HepG2 (cell line): Measurements from ENCODE around the gene LEFTY2. TPM values are rescaled to one million over a fixed set of nuclear protein-coding genes. Genes with fewer than 3 reads are reported as not detected.
A peak's percentile ranks its signal among the peaks of the same experiment; 100 is the strongest.

Experiments used
- ATAC-seq: fragments of 200-7000 bp; cut with Tn5 transposase; 3 replicates; pipeline ENCODE4 v1.9.1; 2020; ENCODE audit warnings: mild to moderate bottlenecking, moderate library complexity
- BruUV-seq: library from RNA; stranded (reverse); fragments of 400-500 nt; replicated peaks from 2 replicates; lab custom pipeline; 2021; lab: Mats Ljungman, UMichigan
- CTCF ChIA-PET: fragments of 300-600 bp; formaldehyde crosslinking; extraction: SDS; loops from one replicate; lab custom pipeline; 2021; ENCODE audit warnings: low total read pairs, inconsistent platforms, low intra/inter-chr PET ratio; lab: Yijun Ruan, JAX
- POLR2A ChIA-PET: fragments of 350-600 bp; sonication (Branson Sonifier 250); formaldehyde crosslinking; loops from one replicate; lab custom pipeline; 2020; ENCODE audit warnings: antibody characterized with exemption, inconsistent platforms; lab: Yijun Ruan, JAX
- DNase-seq: peaks from one replicate; pipeline ENCODE4 v3.0.0-alpha.2; 2015; ENCODE audit warnings: low spot score
- FAIRE-seq: peaks from 3 replicates; lab custom pipeline; 2011; peaks lifted over from hg19 to GRCh38; lab: Jason Lieb, UNC
- H2AFZ ChIP-seq: one replicate; pipeline ENCODE4 v1.6.1; 2011; ENCODE audit warnings: low read length, inconsistent platforms
- H3K27ac ChIP-seq: fragments of 300-600 bp; 3 replicates; pipeline ENCODE4 v1.8.0; 2011; ENCODE audit warnings: mixed run types, mild to moderate bottlenecking, mixed read lengths, low read length, inconsistent platforms; ENCODE audit not compliant: insufficient read depth; ENCODE audit errors: extremely low read length
- H3K27me3 ChIP-seq, 2 experiments: fragments of 200-600 bp in 1 of 2; 2 replicates in 1 of 2; 3 replicates in 1 of 2; pipeline versions ENCODE4 v1.6.0 to v1.8.0; 2011; ENCODE audit warnings: low read length in 2 of 2, mild to moderate bottlenecking in 2 of 2, moderate library complexity in 2 of 2, inconsistent platforms in 1 of 2; ENCODE audit not compliant: insufficient read depth in 2 of 2, control insufficient read depth in 1 of 2
- H3K36me3 ChIP-seq, 2 experiments: fragments of 200-600 bp in 1 of 2; replicated peaks in 1 of 2; 2 replicates in 1 of 2; 3 replicates in 1 of 2; pipeline versions ENCODE4 v1.5.1 to v1.8.0; 2011; ENCODE audit warnings: low read length in 2 of 2, inconsistent platforms in 1 of 2; ENCODE audit not compliant: insufficient read depth in 2 of 2, control insufficient read depth in 1 of 2
- H3K4me1 ChIP-seq: 2 replicates; pipeline ENCODE4 v1.5.1; 2012; ENCODE audit warnings: low read length, inconsistent platforms; ENCODE audit not compliant: insufficient read depth
- H3K4me2 ChIP-seq: 2 replicates; pipeline ENCODE4 v1.6.0; 2011; ENCODE audit warnings: low read depth, low read length, inconsistent platforms
- H3K4me3 ChIP-seq, 3 experiments: fragments of 200-600 bp in 1 of 3; sonication (generic), shearing (Covaris generic) in 1 of 3; replicated peaks in 1 of 3; 2 replicates each; pipeline ENCODE4 v1.5.1; 2011 to 2016; ENCODE audit warnings: low read length in 3 of 3, inconsistent platforms in 2 of 3, low read depth in 2 of 3, mild to moderate bottlenecking in 2 of 3, control low read depth in 1 of 3, mixed read lengths in 1 of 3; ENCODE audit not compliant: insufficient read depth in 1 of 3
- H3K79me2 ChIP-seq: one replicate; pipeline ENCODE4 v1.6.1; 2011; ENCODE audit warnings: low read length, inconsistent platforms; ENCODE audit not compliant: insufficient read depth
- H3K9ac ChIP-seq: 2 replicates; pipeline ENCODE4 v1.6.0; 2011; ENCODE audit warnings: mild to moderate bottlenecking, low read depth, low read length, inconsistent platforms; ENCODE audit not compliant: insufficient read depth
- H3K9me3 ChIP-seq: 2 replicates; pipeline ENCODE4 v1.5.1; 2012; ENCODE audit warnings: mild to moderate bottlenecking, low read length
- H4K20me1 ChIP-seq: 2 replicates; pipeline ENCODE4 v1.6.0; 2011; ENCODE audit warnings: inconsistent platforms, mild to moderate bottlenecking, low read length, moderate library complexity; ENCODE audit not compliant: insufficient read depth
- HOXA3 ChIP-seq: sonication (generic); formaldehyde crosslinking; IDR thresholded peaks from 2 replicates; pipeline ENCODE4 v1.5.0; 2020; ENCODE audit warnings: missing genetic modification reagents
- IRX3 ChIP-seq: sonication (generic); formaldehyde crosslinking; IDR thresholded peaks from 2 replicates; pipeline ENCODE4 v1.8.1; 2023; ENCODE audit warnings: mild to moderate bottlenecking, low read depth, missing genetic modification reagents, borderline replicate concordance
- KDM4B ChIP-seq: sonication (generic); formaldehyde crosslinking; IDR thresholded peaks from 2 replicates; pipeline ENCODE4 v1.4.0; 2020; ENCODE audit warnings: missing genetic modification reagents
- PCBP1 ChIP-seq: fragments of 200-400 bp; formaldehyde crosslinking; IDR thresholded peaks from 2 replicates; pipeline ENCODE4 v1.6.1; 2017; ENCODE audit warnings: mild to moderate bottlenecking, low read depth, low read length, borderline replicate concordance
- SMYD3 ChIP-seq: sonication (generic); formaldehyde crosslinking; IDR thresholded peaks from 2 replicates; pipeline ENCODE4 v1.8.1; 2023; ENCODE audit warnings: mild to moderate bottlenecking, missing genetic modification reagents
- SP140L ChIP-seq: sonication (generic); formaldehyde crosslinking; IDR thresholded peaks from 2 replicates; pipeline ENCODE4 v1.4.0; 2020; ENCODE audit warnings: missing genetic modification reagents, borderline replicate concordance
- TCF12 ChIP-seq, 2 experiments: fragments of 450-650 bp in 1 of 2; sonication (generic) in 1 of 2; formaldehyde crosslinking in 1 of 2; IDR thresholded peaks; 2 replicates each; pipeline versions ENCODE4 v1.6.1 to v1.8.0; 2017 to 2022; ENCODE audit warnings: antibody characterized with exemption in 1 of 2, mild to moderate bottlenecking in 1 of 2, missing genetic modification reagents in 1 of 2, moderate library complexity in 1 of 2
- ZBTB33 ChIP-seq: sonication (generic); formaldehyde crosslinking; IDR thresholded peaks from 2 replicates; pipeline ENCODE4 v1.4.0; 2020; ENCODE audit warnings: missing genetic modification reagents
- ZFP90 ChIP-seq: sonication (generic); formaldehyde crosslinking; IDR thresholded peaks from 2 replicates; pipeline ENCODE4 v1.8.0; 2022; ENCODE audit warnings: missing genetic modification reagents, mild to moderate bottlenecking, inconsistent platforms, borderline replicate concordance
- ZNF224 ChIP-seq: sonication (generic); formaldehyde crosslinking; IDR thresholded peaks from 2 replicates; pipeline ENCODE4 v1.5.0; 2020; ENCODE audit warnings: mild to moderate bottlenecking, missing genetic modification reagents
- ZNF747 ChIP-seq: sonication (generic); formaldehyde crosslinking; IDR thresholded peaks from 2 replicates; pipeline ENCODE4 v1.8.1; 2023; ENCODE audit warnings: missing genetic modification reagents, mild to moderate bottlenecking, borderline replicate concordance
- ZNF780A ChIP-seq: sonication (generic); formaldehyde crosslinking; IDR thresholded peaks from 2 replicates; pipeline ENCODE4 v1.8.0; 2022; ENCODE audit warnings: mild to moderate bottlenecking, missing genetic modification reagents, moderate library complexity
- WGBS: methylation state at CpG from one replicate; pipeline ENCODE4 v1.1.6; 2017; ENCODE audit warnings: low lambda C conversion rate; 5-methylcytosine and 5-hydroxymethylcytosine counted together
- in situ Hi-C: cut with HindIII; loops from 2 replicates; pipeline ENCODE4 v1.10.0; 2017; ENCODE audit warnings: low pct_unique_long_range_greater_than_20kb; ENCODE audit not compliant: extremely low pct_ligation_motif_present
- intact Hi-C: fragments of 100-400 bp; cut with micrococcal nuclease; formaldehyde crosslinking; loops from one replicate; pipeline ENCODE4 v1.10.0; 2022; ENCODE audit not compliant: unreplicated experiment
- polyA plus RNA-seq, 8 experiments: library from polyadenylated mRNA; depleted of rRNA in 3 of 8; stranded (reverse) in 7 of 8; unstranded in 1 of 8; fragments of >200 nt; fragmentation: Illumina TruSeq in 4 of 8; extraction: Trizol in 4 of 8; gene quantifications; 2 replicates each; pipeline versions ENCODE4 v1.2.1 to v1.2.3, GENCODE V29; 2011 to 2016; ENCODE audit warnings: low read depth in 4 of 8, missing spikeins in 1 of 8, mixed read lengths in 1 of 8; ENCODE audit not compliant: insufficient read depth in 1 of 8
- total RNA-seq, 5 experiments: library from RNA; depleted of rRNA; stranded (reverse); fragments of >200 nt; fragmentation: Illumina TruSeq; extraction: Trizol; gene quantifications; 2 replicates each; pipeline ENCODE4 v1.2.3, GENCODE V29; 2016; ENCODE audit warnings: low read depth in 1 of 5
- TF ChIP-seq, protein P1 (sequence below): sonication (generic); formaldehyde crosslinking; IDR thresholded peaks from 2 replicates; pipeline ENCODE4 v1.4.0; 2020; ENCODE audit warnings: missing genetic modification reagents; ENCODE audit errors: not compliant biosample characterization
- TF ChIP-seq, protein P2 (sequence below): sonication (generic); formaldehyde crosslinking; IDR thresholded peaks from 2 replicates; pipeline ENCODE4 v1.5.1; 2020; ENCODE audit warnings: missing genetic modification reagents, mild to moderate bottlenecking, borderline replicate concordance
- TF ChIP-seq, protein P3 (sequence below): sonication (generic); formaldehyde crosslinking; IDR thresholded peaks from 2 replicates; pipeline ENCODE4 v1.5.1; 2020; ENCODE audit warnings: mild to moderate bottlenecking, missing genetic modification reagents, borderline replicate concordance
- TF ChIP-seq, protein P4 (sequence below): sonication (generic); formaldehyde crosslinking; conservative IDR thresholded peaks from 2 replicates; pipeline ENCODE4 v1.4.0; 2020; ENCODE audit warnings: missing genetic modification reagents

Gene LEFTY2
- total and polyA plus RNA-seq, 2 of the 13 experiments (the other 11 are each of a cell fraction or from before 2014, with no cell fraction given) = 0.13 to 0.33 TPM

GRCh38 chr1:225896494-225896893 lies 44.5 kb downstream of the LEFTY2 start:
- CTCF ChIA-PET = no interaction called here
- POLR2A ChIA-PET = interaction anchor here (1.3 to 3.5 kb wide), 3 partner anchors 15 to 119 kb away, joined by 7 to 29 read pairs (median 15); partner anchors contain the start of genes PYCR2, SRP9 and TMEM63A
- no peaks in the 10 kb centered on the region for H3K9me3 ChIP-seq
- no peak for FAIRE-seq
- no peak overlapping the region for H3K9ac ChIP-seq
- TF ChIP-seq, protein P1, sequence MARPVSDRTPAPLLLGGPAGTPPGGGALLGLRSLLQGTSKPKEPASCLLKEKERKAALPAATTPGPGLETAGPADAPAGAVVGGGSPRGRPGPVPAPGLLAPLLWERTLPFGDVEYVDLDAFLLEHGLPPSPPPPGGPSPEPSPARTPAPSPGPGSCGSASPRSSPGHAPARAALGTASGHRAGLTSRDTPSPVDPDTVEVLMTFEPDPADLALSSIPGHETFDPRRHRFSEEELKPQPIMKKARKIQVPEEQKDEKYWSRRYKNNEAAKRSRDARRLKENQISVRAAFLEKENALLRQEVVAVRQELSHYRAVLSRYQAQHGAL (CRISPR knock-in tag) = no peak
- TF ChIP-seq PCBP1 (no peak), ZNF224 (no peak), ZNF780A (CRISPR knock-in tag) (no peak), HOXA3 (no peak), KDM4B (CRISPR knock-in tag) (no peak), IRX3 (CRISPR knock-in tag) (no peak), TCF12 (IDR thresholded peaks at IDR 0.05) (no peak), TCF12 (CRISPR knock-in tag; IDR thresholded peaks at IDR 0.05) (no peak), ZBTB33 (CRISPR knock-in tag) (no peak), ZFP90 (CRISPR knock-in tag) (no peak), SMYD3 (no peak), ZNF747 (CRISPR knock-in tag) (no peak), SP140L (CRISPR knock-in tag) (no peak)
- TF ChIP-seq, protein P2, sequence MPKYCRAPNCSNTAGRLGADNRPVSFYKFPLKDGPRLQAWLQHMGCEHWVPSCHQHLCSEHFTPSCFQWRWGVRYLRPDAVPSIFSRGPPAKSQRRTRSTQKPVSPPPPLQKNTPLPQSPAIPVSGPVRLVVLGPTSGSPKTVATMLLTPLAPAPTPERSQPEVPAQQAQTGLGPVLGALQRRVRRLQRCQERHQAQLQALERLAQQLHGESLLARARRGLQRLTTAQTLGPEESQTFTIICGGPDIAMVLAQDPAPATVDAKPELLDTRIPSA = no peak
- TF ChIP-seq, protein P3, sequence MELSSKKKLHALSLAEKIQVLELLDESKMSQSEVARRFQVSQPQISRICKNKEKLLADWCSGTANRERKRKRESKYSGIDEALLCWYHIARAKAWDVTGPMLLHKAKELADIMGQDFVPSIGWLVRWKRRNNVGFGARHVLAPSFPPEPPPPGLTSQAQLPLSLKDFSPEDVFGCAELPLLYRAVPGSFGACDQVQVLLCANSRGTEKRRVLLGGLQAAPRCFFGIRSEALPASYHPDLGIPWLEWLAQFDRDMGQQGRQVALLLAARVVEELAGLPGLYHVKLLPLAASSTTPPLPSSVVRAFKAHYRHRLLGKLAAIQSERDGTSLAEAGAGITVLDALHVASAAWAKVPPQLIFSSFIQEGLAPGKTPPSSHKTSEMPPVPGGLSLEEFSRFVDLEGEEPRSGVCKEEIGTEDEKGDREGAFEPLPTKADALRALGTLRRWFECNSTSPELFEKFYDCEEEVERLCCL (CRISPR knock-in tag) = no peak
- TF ChIP-seq, protein P4, sequence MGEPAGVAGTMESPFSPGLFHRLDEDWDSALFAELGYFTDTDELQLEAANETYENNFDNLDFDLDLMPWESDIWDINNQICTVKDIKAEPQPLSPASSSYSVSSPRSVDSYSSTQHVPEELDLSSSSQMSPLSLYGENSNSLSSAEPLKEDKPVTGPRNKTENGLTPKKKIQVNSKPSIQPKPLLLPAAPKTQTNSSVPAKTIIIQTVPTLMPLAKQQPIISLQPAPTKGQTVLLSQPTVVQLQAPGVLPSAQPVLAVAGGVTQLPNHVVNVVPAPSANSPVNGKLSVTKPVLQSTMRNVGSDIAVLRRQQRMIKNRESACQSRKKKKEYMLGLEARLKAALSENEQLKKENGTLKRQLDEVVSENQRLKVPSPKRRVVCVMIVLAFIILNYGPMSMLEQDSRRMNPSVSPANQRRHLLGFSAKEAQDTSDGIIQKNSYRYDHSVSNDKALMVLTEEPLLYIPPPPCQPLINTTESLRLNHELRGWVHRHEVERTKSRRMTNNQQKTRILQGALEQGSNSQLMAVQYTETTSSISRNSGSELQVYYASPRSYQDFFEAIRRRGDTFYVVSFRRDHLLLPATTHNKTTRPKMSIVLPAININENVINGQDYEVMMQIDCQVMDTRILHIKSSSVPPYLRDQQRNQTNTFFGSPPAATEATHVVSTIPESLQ (CRISPR knock-in tag) = no peak
- no peaks in the 10 kb centered on the region for H3K27me3 ChIP-seq
- intact Hi-C loops (no loop called here), in situ Hi-C loops (no loop called here)
- peak overlapping the region; percentile 75 for H3K4me2 ChIP-seq
- H3K79me2 ChIP-seq = no peaks in the 10 kb centered on the region
- no peaks in the 10 kb centered on the region; a peak in 1 of 5 replicates for H3K36me3 ChIP-seq
- DNase-seq = no peak
- BruUV-seq = no TSS peak
- 66% methylated on average over 5 of the region's 5 CpGs for WGBS
- peaks cover 45% of the 10 kb centered on the region for H3K4me1 ChIP-seq
- no peak overlapping the region for H3K4me3 ChIP-seq
- ATAC-seq = no peak
- no peak overlapping the region for H2AFZ ChIP-seq
- no peaks in the 10 kb centered on the region for H4K20me1 ChIP-seq
- H3K27ac ChIP-seq = no peak overlapping the region
